HUES6 (cell line): ENCODE data around the gene PDIA6.

ENCODE experiments used
- H3K27ac ChIP-seq: 2 replicates; pipeline ENCODE4 v1.7.0; 2013; ENCODE audit warnings: low read depth, mild to moderate bottlenecking, low read length, inconsistent platforms
- H3K27me3 ChIP-seq: 2 replicates; pipeline ENCODE4 v1.6.1; 2013; ENCODE audit warnings: low read length; ENCODE audit not compliant: control insufficient read depth, insufficient read depth
- H3K36me3 ChIP-seq: 2 replicates; pipeline ENCODE4 v1.6.1; 2013; ENCODE audit warnings: low read length; ENCODE audit not compliant: control insufficient read depth, insufficient read depth
- H3K4me1 ChIP-seq: 2 replicates; pipeline ENCODE4 v1.6.1; 2013; ENCODE audit warnings: low read length; ENCODE audit not compliant: control insufficient read depth, insufficient read depth
- H3K4me3 ChIP-seq: 2 replicates; pipeline ENCODE4 v1.5.1; 2013; ENCODE audit warnings: low read depth, low read length
- H3K9ac ChIP-seq: one replicate; pipeline ENCODE4 v1.6.1; 2013; ENCODE audit warnings: mild to moderate bottlenecking, low read length
- H3K9me3 ChIP-seq: 2 replicates; pipeline ENCODE4 v1.6.1; 2013; ENCODE audit warnings: low read depth, low read length; ENCODE audit not compliant: control insufficient read depth, insufficient read depth

The PDIA6 gene

DNA sequence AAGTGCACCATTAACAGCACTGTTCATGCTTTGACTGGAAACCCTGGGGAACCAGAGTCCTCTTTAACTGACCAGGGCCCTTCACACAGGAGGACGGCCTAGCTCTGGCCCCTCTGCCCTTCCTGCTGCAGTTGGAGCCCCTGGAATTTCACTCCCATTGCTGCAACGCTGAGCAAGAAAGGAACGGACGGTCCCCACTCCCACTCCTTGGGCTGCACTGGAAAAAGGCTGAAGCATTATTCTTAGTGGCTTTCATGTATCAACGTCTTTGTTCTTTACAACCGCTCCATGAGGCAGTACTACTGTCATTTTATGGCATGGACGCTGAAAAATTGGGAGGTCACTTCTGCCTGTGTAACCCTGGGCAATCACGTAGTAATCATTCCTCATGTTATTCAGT is 9.9 kb downstream of the PDIA6 start:
- Histone ChIP-seq H3K9ac (no peak overlapping the region), H3K27ac (no peak overlapping the region), H3K36me3 (peaks cover 45% of the 10 kb centered on the region)

DNA sequence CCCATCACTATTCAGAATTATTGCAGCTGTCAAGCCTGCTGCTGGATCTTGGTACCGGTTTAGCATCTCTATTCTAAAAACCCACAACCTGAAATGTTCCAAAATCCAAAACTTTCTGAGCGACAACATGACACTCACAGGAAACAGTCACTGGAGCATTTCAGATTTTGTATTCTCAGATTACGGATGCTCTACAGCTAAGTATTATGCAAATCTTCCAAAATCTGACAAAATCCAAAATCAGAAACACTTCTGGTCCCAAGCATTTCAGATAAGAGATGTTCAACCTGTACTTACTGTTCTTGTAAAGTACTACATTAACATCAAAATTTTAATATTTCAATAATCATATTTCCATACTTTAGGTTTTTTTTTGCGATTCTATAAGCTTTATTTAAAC is 12.4 kb downstream of the PDIA6 start:
- H3K36me3 ChIP-seq: peaks cover 67% of the 10 kb centered on the region
- no peaks in the 10 kb centered on the region for H3K27me3 ChIP-seq
- no peak overlapping the region for H3K9ac ChIP-seq
- H3K9me3 ChIP-seq: no peaks in the 10 kb centered on the region
- no peak overlapping the region for H3K27ac ChIP-seq
- H3K4me3 ChIP-seq: no peak overlapping the region
- H3K4me1 ChIP-seq: no peaks in the 10 kb centered on the region

More for the DNA sequence above, 9.9 kb downstream of the PDIA6 start:
- Histone ChIP-seq H3K4me1 (no peaks in the 10 kb centered on the region), H3K27me3 (no peaks in the 10 kb centered on the region), H3K9me3 (no peaks in the 10 kb centered on the region), H3K4me3 (no peak overlapping the region)

DNA sequence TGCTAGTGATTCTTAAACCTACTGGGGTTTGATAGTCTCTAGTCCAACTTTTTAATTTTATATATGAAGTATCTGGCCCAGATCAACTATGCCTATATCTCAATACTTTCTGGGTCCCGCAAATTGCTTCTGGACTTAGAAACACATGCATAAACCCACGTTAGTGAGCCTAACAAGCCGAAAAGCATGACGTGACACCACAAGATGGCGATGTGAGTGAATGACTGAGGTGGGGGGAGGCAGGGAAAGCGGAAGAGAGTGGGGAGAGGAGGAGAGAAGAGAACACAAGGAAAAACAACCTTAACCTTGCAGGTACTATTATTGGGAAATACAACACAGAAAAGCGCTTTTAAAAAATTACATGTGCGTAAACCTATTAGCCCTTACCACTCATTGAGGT is 13.8 kb downstream of the PDIA6 start:
- Histone ChIP-seq H3K36me3 (peaks cover 78% of the 10 kb centered on the region), H3K4me3 (no peak overlapping the region), H3K27me3 (no peaks in the 10 kb centered on the region), H3K27ac (no peak overlapping the region), H3K9me3 (no peaks in the 10 kb centered on the region), H3K9ac (no peak overlapping the region), H3K4me1 (no peaks in the 10 kb centered on the region)

- Histone ChIP-seq H3K4me1 (no peaks in the 10 kb centered on the region), H3K27ac (no peak overlapping the region), H3K36me3 (peaks cover 86% of the 10 kb centered on the region), H3K4me3 (no peak overlapping the region), H3K27me3 (no peaks in the 10 kb centered on the region), H3K9me3 (no peaks in the 10 kb centered on the region), H3K9ac (no peak overlapping the region)
These were observed 15.9 kb downstream of the PDIA6 start for GRCh38 chr2:10796703-10797102.

DNA sequence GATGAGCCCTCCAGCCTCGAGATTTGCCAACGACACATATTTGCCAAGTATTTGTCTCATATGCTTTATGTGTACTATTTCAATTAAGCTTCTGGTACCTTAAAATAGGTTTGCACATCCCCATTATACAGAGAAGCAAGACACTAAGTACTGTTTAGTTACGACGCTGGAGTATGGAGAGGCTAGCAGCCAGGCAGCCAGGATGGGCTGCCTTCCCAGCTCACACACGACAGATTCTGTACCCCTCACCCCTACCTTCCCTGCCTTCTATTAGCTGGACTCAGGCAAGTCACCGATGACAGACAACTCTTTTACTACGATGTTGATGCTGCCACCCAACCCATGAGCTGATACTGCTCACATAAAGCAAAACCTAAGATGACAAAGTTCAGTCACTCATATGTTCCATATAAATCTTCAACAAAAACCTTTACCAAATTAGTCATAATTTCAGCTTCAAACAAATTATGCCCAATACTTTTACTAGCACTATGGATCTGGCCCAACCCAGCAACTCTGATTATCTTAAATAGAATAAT is 17.0 kb downstream of the PDIA6 start:
- Histone ChIP-seq H3K36me3 (peaks cover 86% of the 10 kb centered on the region), H3K9ac (no peak overlapping the region), H3K27ac (no peak overlapping the region), H3K27me3 (no peaks in the 10 kb centered on the region), H3K4me1 (no peaks in the 10 kb centered on the region), H3K9me3 (no peaks in the 10 kb centered on the region), H3K4me3 (no peak overlapping the region)

GRCh38 chr2:10794876-10795275 is 17.7 kb downstream of the PDIA6 start:
- H3K27me3 ChIP-seq: no peaks in the 10 kb centered on the region
- H3K27ac ChIP-seq: no peak overlapping the region
- no peaks in the 10 kb centered on the region for H3K9me3 ChIP-seq
- no peak overlapping the region for H3K9ac ChIP-seq
- no peaks in the 10 kb centered on the region for H3K4me1 ChIP-seq
- peaks cover 86% of the 10 kb centered on the region for H3K36me3 ChIP-seq
- H3K4me3 ChIP-seq: no peak overlapping the region

GRCh38 chr2:10793816-10794215 is 18.8 kb downstream of the PDIA6 start:
- H3K27ac ChIP-seq: no peak overlapping the region
- no peak overlapping the region for H3K9ac ChIP-seq
- H3K36me3 ChIP-seq: peaks cover 89% of the 10 kb centered on the region

DNA sequence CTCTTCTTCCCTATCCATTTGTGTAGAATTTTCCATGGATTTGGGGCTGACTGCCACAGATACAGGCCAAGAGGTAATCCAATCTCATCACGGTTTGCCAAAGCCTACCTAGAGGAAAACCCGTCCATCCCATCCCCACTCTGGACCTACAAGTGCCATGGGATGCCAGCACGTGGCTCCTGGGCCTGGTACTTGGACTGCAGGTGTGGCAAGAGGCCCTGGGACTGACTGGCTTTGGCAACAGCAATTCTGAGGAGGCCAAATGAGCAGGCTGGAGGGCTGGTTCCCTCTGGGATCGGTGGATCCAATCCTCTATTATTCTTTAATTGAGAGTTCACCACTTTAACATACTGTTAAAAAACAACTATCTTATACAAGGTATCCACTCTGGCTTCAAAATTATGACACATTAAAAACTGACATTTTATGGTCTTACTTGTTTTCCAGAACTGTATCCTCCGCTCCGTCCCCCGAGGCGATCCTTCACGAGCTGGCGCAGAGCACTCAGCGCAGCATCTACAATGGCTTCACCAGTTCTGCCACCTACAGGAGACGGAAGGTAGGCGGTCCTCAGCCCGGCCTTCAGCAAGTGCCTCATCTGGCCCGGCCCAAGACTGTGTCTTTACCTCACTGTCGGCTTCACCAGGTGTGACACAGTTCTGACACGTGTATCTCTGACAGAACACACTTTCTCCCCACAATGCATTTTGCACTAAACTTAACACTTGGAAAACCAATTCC is 19.8 kb downstream of the PDIA6 start:
- H3K27ac ChIP-seq: no peak overlapping the region
- H3K4me3 ChIP-seq: no peak overlapping the region
- no peaks in the 10 kb centered on the region for H3K4me1 ChIP-seq
- no peaks in the 10 kb centered on the region for H3K27me3 ChIP-seq
- H3K9ac ChIP-seq: no peak overlapping the region
- no peaks in the 10 kb centered on the region for H3K9me3 ChIP-seq
- H3K36me3 ChIP-seq: peaks cover 93% of the 10 kb centered on the region

More at GRCh38 chr2:10793816-10794215, 18.8 kb downstream of the PDIA6 start:
- Histone ChIP-seq H3K27me3 (no peaks in the 10 kb centered on the region), H3K4me1 (no peaks in the 10 kb centered on the region), H3K4me3 (no peak overlapping the region), H3K9me3 (no peaks in the 10 kb centered on the region)

DNA sequence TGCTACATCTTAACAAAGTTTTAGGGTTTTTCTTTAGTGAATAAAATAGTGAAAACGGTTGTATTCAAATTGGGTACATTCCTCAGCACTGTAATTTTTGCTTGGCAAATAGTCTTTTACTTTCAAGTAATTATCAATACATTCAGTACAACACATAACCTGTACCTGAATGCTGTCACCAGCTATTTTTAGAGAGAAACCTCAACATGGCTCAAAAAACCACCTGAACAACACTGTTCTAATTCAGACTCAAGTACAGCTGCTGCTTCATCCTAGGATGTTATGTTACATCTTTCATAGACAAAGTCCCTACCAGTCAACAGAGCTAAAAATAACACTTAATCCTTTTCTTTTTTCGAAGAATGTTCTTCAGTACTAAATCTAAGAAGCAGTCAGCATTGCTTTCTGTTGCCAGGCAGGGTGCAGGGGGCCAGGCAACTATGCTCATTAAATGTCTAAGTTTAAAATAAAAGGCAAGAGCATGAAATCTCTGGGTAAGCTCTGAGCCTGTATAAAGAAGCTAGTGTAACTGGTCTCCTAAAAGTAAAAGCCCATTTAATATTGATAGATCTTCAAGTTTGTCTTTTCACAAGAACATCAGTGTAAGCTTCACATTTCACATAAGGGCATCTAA is 20.5 kb downstream of the PDIA6 start:
- Histone ChIP-seq H3K9ac (no peak overlapping the region), H3K36me3 (peaks cover 93% of the 10 kb centered on the region), H3K27me3 (no peaks in the 10 kb centered on the region), H3K4me1 (no peaks in the 10 kb centered on the region), H3K4me3 (no peak overlapping the region), H3K9me3 (no peaks in the 10 kb centered on the region), H3K27ac (no peak overlapping the region)

DNA sequence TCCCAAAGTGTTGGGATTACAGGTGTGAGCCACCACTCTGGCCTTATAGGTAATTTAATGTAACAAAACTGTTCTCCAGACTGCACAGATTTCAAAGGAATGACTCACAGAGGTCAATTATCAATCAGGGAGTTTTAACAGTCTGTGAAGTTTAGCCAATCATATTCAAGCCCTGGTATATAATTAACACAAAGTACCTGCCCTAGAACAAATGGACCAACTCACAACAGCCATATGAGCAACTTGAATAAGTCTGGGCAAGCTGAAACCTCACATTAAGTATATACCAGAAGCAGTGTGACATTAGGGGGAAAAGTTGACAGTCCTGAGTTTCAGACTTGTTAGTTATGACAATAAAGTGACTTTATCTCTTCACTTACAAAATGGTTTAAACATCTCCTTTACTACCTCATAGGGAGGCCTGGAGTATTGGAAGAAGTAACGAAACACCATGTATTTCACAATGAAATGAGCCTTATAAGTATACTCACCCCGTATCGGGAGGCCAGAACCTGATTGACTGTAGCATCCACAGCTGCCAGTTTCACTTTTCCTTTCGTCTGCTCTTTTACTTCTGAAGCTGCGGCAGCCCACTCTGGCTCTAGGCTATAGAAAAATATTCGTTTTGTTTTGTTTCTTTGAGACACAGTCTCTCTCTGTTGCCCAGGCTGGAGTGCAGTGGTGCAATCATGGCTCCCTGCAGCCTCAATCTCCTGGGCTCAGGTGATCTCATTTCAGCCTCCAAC is 22.2 kb downstream of the PDIA6 start:
- H3K4me3 ChIP-seq: no peak overlapping the region
- peaks cover 94% of the 10 kb centered on the region for H3K36me3 ChIP-seq
- H3K4me1 ChIP-seq: no peaks in the 10 kb centered on the region
- H3K9ac ChIP-seq: no peak overlapping the region
- no peaks in the 10 kb centered on the region for H3K27me3 ChIP-seq
- no peak overlapping the region for H3K27ac ChIP-seq
- no peaks in the 10 kb centered on the region for H3K9me3 ChIP-seq

DNA sequence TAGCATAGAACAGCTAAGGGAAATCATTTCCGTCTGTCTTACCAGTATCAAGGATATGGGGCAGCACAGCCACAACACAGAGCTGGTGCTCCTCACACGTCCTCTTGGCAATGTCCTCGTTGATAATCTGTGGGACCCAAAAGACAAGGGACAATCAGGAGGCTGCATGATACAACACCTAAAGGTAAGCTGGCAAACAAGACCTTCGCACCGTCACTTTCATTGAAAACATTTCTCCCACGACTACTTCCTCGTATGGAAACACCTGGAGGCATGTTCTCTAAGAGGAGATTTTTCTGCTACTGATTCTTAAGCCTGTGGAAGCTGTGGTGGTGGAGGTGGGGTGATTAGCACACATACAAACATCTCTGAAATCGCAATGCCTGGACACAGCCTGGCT is 23.7 kb downstream of the PDIA6 start:
- H3K4me1 ChIP-seq: no peaks in the 10 kb centered on the region
- H3K9ac ChIP-seq: no peak overlapping the region
- no peaks in the 10 kb centered on the region for H3K9me3 ChIP-seq
- H3K4me3 ChIP-seq: no peak overlapping the region
- peaks cover 96% of the 10 kb centered on the region for H3K36me3 ChIP-seq
- H3K27me3 ChIP-seq: no peaks in the 10 kb centered on the region
- H3K27ac ChIP-seq: no peak overlapping the region
